Transverse colon (tissue), 3 donors: ENCODE results near the gene RNF14.

ENCODE experiments used
- EP300 ChIP-seq: sonication (generic); formaldehyde crosslinking; IDR thresholded peaks from one replicate; pipeline ENCODE4 v1.6.1; 2017; ENCODE audit warnings: antibody characterized with exemption, low read depth
- TF ChIP-seq, protein P1 (sequence below), 5 experiments: fragments of 200-600 bp in 3 of 5; fragments of 450-650 bp in 2 of 5; sonication (generic) in 3 of 5; IDR thresholded peaks; 1 replicate in 2 of 5; 2 replicates in 3 of 5; pipeline ENCODE4 v1.5.1; 2016 to 2017; ENCODE audit warnings: antibody characterized with exemption in 5 of 5, inconsistent platforms in 3 of 5, mild to moderate bottlenecking in 2 of 5, moderate library complexity in 1 of 5

DNA sequence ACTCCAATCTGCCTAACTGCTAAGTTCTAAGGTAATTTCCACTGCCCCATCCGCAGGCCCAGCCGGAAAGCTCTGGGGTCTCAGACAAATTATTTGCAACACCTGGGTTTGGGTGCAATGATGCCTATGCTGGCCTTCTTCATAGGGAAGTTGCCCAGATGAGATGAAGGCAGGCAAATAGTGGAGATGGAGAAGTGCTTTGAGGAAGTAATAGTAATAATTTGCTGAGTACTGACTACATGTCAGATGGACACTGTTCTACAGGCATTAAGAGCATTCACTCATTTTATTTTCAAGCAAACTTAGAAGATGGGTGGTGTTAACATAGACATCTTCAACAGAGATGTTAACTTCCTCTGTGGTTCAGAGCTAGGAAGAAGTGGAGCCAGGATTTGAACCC lies 14.7 kb upstream of the RNF14 start:
- no peak for TF ChIP-seq EP300
- TF ChIP-seq, protein P1, sequence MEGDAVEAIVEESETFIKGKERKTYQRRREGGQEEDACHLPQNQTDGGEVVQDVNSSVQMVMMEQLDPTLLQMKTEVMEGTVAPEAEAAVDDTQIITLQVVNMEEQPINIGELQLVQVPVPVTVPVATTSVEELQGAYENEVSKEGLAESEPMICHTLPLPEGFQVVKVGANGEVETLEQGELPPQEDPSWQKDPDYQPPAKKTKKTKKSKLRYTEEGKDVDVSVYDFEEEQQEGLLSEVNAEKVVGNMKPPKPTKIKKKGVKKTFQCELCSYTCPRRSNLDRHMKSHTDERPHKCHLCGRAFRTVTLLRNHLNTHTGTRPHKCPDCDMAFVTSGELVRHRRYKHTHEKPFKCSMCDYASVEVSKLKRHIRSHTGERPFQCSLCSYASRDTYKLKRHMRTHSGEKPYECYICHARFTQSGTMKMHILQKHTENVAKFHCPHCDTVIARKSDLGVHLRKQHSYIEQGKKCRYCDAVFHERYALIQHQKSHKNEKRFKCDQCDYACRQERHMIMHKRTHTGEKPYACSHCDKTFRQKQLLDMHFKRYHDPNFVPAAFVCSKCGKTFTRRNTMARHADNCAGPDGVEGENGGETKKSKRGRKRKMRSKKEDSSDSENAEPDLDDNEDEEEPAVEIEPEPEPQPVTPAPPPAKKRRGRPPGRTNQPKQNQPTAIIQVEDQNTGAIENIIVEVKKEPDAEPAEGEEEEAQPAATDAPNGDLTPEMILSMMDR (IDR thresholded peaks at IDR 0.05) = no peak
